IPS DF 6.9 (cell line): ENCODE data around the gene RGS19.

ENCODE experiments used
- DNase-seq: peaks from one replicate; pipeline ENCODE4 v3.0.0-alpha.2; 2013; ENCODE audit warnings: low read depth, low spot score
- H3K27ac ChIP-seq: one replicate; pipeline ENCODE4 v1.5.1; 2013; ENCODE audit warnings: low read length, control low read depth
- H3K27me3 ChIP-seq: 2 replicates; pipeline ENCODE4 v1.6.1; 2013; ENCODE audit warnings: mild to moderate bottlenecking, low read length; ENCODE audit not compliant: control insufficient read depth, insufficient read depth
- H3K36me3 ChIP-seq: 2 replicates; pipeline ENCODE4 v1.6.1; 2013; ENCODE audit warnings: low read length; ENCODE audit not compliant: control insufficient read depth, insufficient read depth
- H3K4me1 ChIP-seq: 2 replicates; pipeline ENCODE4 v1.6.1; 2013; ENCODE audit warnings: low read length; ENCODE audit not compliant: control insufficient read depth, insufficient read depth
- H3K4me3 ChIP-seq: 2 replicates; pipeline ENCODE4 v1.5.1; 2013; ENCODE audit warnings: mild to moderate bottlenecking, low read length
- H3K9me3 ChIP-seq: 2 replicates; pipeline ENCODE4 v1.6.1; 2013; ENCODE audit warnings: low read length, inconsistent platforms; ENCODE audit not compliant: control insufficient read depth, insufficient read depth
- WGBS: extraction: QIAGEN DNeasy Blood & Tissue Kit; methylation state at CpG from one replicate; pipeline ENCODE4 v1.1.7; 2013; ENCODE audit warnings: mixed read lengths, missing lambda C conversion rate; ENCODE audit not compliant: insufficient read length, insufficient coverage; 5-methylcytosine and 5-hydroxymethylcytosine counted together

Gene RGS19

GRCh38 chr20:64029293-64030117 lies 49.8 kb downstream of the RGS19 start:
- H3K36me3 ChIP-seq: peaks cover 40% of the 10 kb centered on the region
- H3K4me3 ChIP-seq: no peak overlapping the region
- no peaks in the 10 kb centered on the region for H3K27me3 ChIP-seq
- no peaks in the 10 kb centered on the region for H3K9me3 ChIP-seq
- DNase-seq: no peak
- no peaks in the 10 kb centered on the region for H3K4me1 ChIP-seq
- no peak overlapping the region for H3K27ac ChIP-seq
- no CpG with 5 or more reads among the region's 38 CpGs for WGBS

DNA sequence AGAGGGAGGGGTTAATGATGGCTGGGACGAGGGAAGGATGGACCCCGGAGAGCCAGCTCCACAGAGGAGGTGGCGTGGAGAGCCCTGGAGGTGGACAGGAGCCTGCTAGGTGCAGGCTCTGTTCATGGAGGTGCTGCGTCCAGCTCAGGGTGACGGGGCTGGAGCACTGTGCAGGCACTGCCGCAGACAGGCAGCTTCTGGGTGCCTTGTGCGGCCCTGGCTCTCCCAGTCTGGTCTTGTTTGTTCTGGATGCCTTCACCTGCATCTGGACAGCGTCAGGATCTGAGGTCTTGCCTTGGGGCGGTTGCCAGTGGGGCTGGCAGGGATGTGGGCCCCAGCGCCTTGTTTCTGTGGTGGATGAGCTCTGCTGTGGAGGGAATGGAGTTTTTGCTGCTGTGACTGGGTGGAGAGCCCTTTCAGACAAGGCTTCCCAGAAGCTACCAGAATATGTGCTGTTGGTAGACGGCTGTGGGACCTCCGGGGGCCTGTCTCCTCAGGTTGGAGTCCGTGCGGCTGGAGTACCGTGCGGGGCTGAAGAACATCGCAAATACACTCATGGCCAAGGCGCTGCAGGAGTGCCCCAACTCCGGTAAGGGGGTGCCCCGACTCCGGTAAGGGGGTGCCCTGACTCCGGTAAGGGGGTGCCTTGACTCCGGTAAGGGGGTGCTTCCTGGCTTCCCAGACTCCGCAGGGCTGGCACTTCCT lies 51.2 kb downstream of the RGS19 start:
- Histone ChIP-seq H3K4me1 (no peaks in the 10 kb centered on the region), H3K4me3 (no peak overlapping the region), H3K9me3 (no peaks in the 10 kb centered on the region), H3K27ac (no peak overlapping the region), H3K27me3 (no peaks in the 10 kb centered on the region), H3K36me3 (peaks cover 48% of the 10 kb centered on the region)
- WGBS: no CpG with 5 or more reads among the region's 24 CpGs
- DNase-seq: no peak

DNA sequence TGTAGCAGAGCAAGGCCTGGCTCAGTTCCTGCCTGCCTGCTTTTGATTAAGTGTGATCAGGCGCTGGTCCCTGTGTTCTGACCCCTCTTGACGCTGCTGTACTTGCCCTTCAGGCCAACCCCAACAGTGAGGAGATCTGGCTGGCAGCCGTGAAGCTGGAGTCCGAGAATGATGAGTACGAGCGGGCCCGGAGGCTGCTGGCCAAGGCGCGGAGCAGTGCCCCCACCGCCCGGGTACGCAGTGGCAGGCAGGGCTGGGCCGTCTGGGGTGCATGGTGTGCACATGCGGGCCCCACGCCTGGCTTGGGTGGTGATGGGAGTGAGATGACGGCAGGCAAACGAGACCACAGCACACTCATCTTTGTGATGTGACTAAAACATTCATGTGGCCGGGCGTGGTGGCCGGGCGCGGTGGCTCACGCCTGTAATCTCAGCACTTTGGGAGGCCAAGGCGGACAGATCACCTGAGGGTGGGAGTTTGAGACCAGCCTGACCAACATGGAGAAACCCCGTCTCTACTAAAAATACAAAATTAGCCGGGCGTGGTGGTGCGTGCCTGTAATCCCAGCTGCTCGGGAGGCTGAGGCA lies 53.4 kb downstream of the RGS19 start:
- no peak for DNase-seq
- no CpG with 5 or more reads among the region's 29 CpGs for WGBS
- H3K9me3 ChIP-seq: no peaks in the 10 kb centered on the region
- no peaks in the 10 kb centered on the region for H3K4me1 ChIP-seq
- peaks cover 49% of the 10 kb centered on the region for H3K36me3 ChIP-seq
- H3K27me3 ChIP-seq: no peaks in the 10 kb centered on the region
- H3K4me3 ChIP-seq: no peak overlapping the region
- H3K27ac ChIP-seq: no peak overlapping the region

DNA sequence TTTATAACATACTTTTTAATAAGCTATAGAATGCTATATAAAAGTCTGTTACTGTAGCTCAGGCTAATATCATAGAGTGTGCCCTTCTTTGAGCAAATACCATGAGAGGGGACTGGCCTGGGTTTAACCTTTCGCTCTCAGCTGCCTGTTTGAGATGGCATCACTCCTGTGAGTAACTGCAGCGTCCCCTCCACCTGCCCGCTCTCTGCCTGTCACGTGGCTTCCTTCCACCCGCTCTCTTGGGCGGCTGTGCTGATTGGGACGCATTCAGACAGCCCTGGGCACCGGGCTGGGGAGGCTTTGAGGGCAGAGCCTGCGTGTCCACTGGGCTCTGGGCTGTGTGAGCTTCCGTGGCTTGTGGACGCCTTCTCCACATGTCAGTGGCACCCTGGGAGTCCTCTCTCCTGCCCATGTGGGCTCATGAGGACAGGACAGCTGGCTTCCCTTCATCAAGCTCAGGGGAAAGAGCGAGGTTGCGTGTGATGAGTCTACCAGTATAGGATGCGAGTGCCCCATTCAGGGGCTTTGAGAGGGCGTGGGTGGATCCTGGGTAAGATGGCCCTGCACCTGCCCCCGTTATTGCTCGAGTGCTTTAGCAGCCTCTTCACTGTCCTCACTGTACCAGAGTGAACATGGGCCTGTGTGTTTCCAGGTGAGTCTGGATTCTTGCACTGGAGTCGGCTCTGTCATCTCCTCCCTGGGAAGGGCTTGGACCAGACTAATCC lies 54.1 kb downstream of the RGS19 start:
- DNase-seq: no peak
- H3K36me3 ChIP-seq: peaks cover 45% of the 10 kb centered on the region
- H3K4me3 ChIP-seq: no peak overlapping the region
- H3K27me3 ChIP-seq: no peaks in the 10 kb centered on the region
- no peak overlapping the region for H3K27ac ChIP-seq
- H3K4me1 ChIP-seq: no peaks in the 10 kb centered on the region
- WGBS: no CpG with 5 or more reads among the region's 18 CpGs
- no peaks in the 10 kb centered on the region for H3K9me3 ChIP-seq

- no peaks in the 10 kb centered on the region for H3K9me3 ChIP-seq
- WGBS: no CpG with 5 or more reads among the region's 17 CpGs
These were observed 55.0 kb downstream of the RGS19 start for GRCh38 chr20:64024141-64024990.

DNA sequence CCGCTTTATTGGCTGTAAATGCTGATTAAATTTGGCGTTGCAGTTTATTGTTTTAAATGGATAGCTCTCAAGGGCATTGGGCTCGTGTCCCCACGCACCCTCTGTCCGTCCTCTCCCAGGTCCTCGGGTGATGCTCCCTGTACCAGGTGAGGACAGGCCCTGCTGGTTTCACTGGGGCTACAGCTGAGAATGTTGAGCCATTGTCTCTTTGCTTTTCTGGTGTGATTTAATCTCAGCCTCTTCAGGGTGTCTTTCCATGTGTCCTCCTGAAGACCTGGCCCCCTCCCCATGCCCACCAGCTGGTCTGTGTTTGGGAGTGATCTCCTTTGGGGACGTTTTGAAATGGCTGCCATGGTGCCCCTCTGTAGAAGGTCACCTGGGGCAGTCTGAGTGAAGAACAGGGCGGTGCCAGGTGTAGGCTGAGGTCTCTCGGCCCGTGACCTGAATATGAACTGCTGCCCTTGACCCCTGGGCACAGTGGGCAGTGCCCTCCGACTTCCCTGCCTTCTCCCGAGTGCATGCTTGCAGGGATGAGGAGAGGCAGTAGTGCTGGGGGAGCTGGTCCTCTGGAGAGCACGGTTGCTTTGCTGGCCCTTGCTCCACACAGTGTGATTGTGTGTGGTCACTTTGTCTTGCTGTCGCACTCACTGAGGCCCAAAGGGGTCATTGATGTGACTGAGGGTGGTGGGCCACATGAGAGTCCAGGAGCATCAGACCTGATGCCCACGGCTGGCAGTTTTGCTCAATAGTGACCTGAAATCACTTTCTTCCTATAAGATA lies 55.8 kb downstream of the RGS19 start:
- Histone ChIP-seq H3K4me1 (no peaks in the 10 kb centered on the region), H3K27ac (no peak overlapping the region), H3K4me3 (no peak overlapping the region), H3K27me3 (no peaks in the 10 kb centered on the region), H3K9me3 (no peaks in the 10 kb centered on the region), H3K36me3 (peaks cover 38% of the 10 kb centered on the region)
- DNase-seq: no peak
- no CpG with 5 or more reads among the region's 15 CpGs for WGBS

More at GRCh38 chr20:64024141-64024990, 55.0 kb downstream of the RGS19 start:
- no peak overlapping the region for H3K27ac ChIP-seq
- H3K27me3 ChIP-seq: no peaks in the 10 kb centered on the region
- H3K4me1 ChIP-seq: no peaks in the 10 kb centered on the region
- no peak overlapping the region for H3K4me3 ChIP-seq
- H3K36me3 ChIP-seq: peaks cover 37% of the 10 kb centered on the region
- no peak for DNase-seq
